Endothelial cell of umbilical vein (primary cell): ENCODE results near the gene TNPO1. TPM values are rescaled to one million over a fixed set of nuclear protein-coding genes. Genes with fewer than 3 reads are reported as not detected.

Experiments
- BruUV-seq: library from RNA; stranded (reverse); fragments of 400-500 nt; replicated peaks from 2 replicates; lab custom pipeline; 2021; lab: Mats Ljungman, UMichigan
- CTCF ChIA-PET: fragments of 300-600, 350-600 bp; sonication (Branson Sonifier 250); formaldehyde crosslinking; loops from one replicate; lab custom pipeline; 2021; ENCODE audit warnings: antibody characterized with exemption, inconsistent platforms; lab: Charles Lee
- POLR2A ChIA-PET: fragments of 300-600, 350-600 bp; sonication (Branson Sonifier 250); formaldehyde crosslinking; loops from one replicate; lab custom pipeline; 2021; ENCODE audit warnings: antibody characterized with exemption, inconsistent platforms; lab: Charles Lee
- DNase-seq: peaks from one replicate; pipeline ENCODE4 v3.0.0-alpha.2; 2011; ENCODE audit warnings: low read depth, low spot score
- FAIRE-seq: peaks from 2 replicates; lab custom pipeline; 2011; peaks lifted over from hg19 to GRCh38; lab: Jason Lieb, UNC
- H2AFZ ChIP-seq: 2 replicates; pipeline ENCODE4 v1.6.0; 2012; ENCODE audit warnings: low read depth, low read length, control low read depth, inconsistent platforms
- H3K27ac ChIP-seq: 2 replicates; pipeline ENCODE4 v1.5.1; 2011; ENCODE audit warnings: low read depth, mild to moderate bottlenecking, control low read depth, low read length, moderate library complexity; ENCODE audit not compliant: insufficient read depth
- H3K27me3 ChIP-seq, 2 experiments: 2 replicates each; pipeline versions ENCODE4 v1.6.0 to v1.6.1; 2011; ENCODE audit warnings: low read length in 2 of 2, mixed read lengths in 1 of 2; ENCODE audit not compliant: control insufficient read depth in 2 of 2, insufficient read depth in 2 of 2
- H3K36me3 ChIP-seq, 2 experiments: 2 replicates in 1 of 2; 3 replicates in 1 of 2; pipeline ENCODE4 v1.5.1; 2011; ENCODE audit warnings: low read length in 2 of 2, mild to moderate bottlenecking in 1 of 2, moderate library complexity in 1 of 2; ENCODE audit not compliant: control insufficient read depth in 2 of 2, insufficient read depth in 2 of 2; ENCODE audit errors: extremely low read depth in 1 of 2
- H3K4me1 ChIP-seq: 3 replicates; pipeline ENCODE4 v1.5.1; 2011; ENCODE audit warnings: mild to moderate bottlenecking, low read length; ENCODE audit not compliant: control insufficient read depth, insufficient read depth; ENCODE audit errors: extremely low read depth
- H3K4me2 ChIP-seq: 2 replicates; pipeline ENCODE4 v1.6.1; 2011; ENCODE audit warnings: low read length, control low read depth, mixed read lengths; ENCODE audit not compliant: insufficient read depth
- H3K4me3 ChIP-seq, 3 experiments: fragments of 200-600 bp in 1 of 3; sonication (generic), shearing (Covaris generic) in 1 of 3; replicated peaks in 1 of 3; 2 replicates each; pipeline ENCODE4 v1.5.1; 2011 to 2016; ENCODE audit warnings: control low read depth in 3 of 3, low read length in 3 of 3, mild to moderate bottlenecking in 2 of 3, inconsistent platforms in 1 of 3, low read depth in 1 of 3, moderate library complexity in 1 of 3; ENCODE audit not compliant: insufficient read depth in 1 of 3
- H3K79me2 ChIP-seq: 2 replicates; pipeline ENCODE4 v1.6.0; 2012; ENCODE audit warnings: low read length, inconsistent platforms; ENCODE audit not compliant: control insufficient read depth, insufficient read depth
- H3K9ac ChIP-seq: replicated peaks from 2 replicates; pipeline ENCODE3; 2011; ENCODE audit warnings: low read length, control low read depth; ENCODE audit not compliant: insufficient read depth; ENCODE audit errors: extremely low read depth
- H3K9me1 ChIP-seq: replicated peaks from 3 replicates; pipeline ENCODE4 v1.6.0; 2011; ENCODE audit warnings: mild to moderate bottlenecking, low read length; ENCODE audit not compliant: control insufficient read depth, insufficient read depth; ENCODE audit errors: extremely low read depth
- H3K9me3 ChIP-seq: replicated peaks from 2 replicates; pipeline ENCODE4 v1.5.1; 2012; ENCODE audit warnings: low read length, inconsistent platforms; ENCODE audit not compliant: control insufficient read depth, insufficient read depth
- H4K20me1 ChIP-seq: replicated peaks from 2 replicates; pipeline ENCODE3; 2011; ENCODE audit warnings: mild to moderate bottlenecking, low read length; ENCODE audit not compliant: control insufficient read depth, insufficient read depth; ENCODE audit errors: extremely low read depth
- EZH2 ChIP-seq: IDR thresholded peaks from 2 replicates; pipeline ENCODE4 v1.6.1; 2012; ENCODE audit warnings: borderline replicate concordance, low read depth, mild to moderate bottlenecking, moderate library complexity, low read length, inconsistent platforms; ENCODE audit not compliant: severe bottlenecking
- FOS ChIP-seq: IDR thresholded peaks from 2 replicates; pipeline ENCODE4 v1.6.1; 2011; ENCODE audit warnings: mild to moderate bottlenecking, low read length, moderate library complexity, borderline replicate concordance; ENCODE audit not compliant: insufficient read depth
- GATA2 ChIP-seq: IDR thresholded peaks from 2 replicates; pipeline ENCODE4 v1.7.0; 2011; ENCODE audit warnings: low read depth, mild to moderate bottlenecking, moderate library complexity, mixed read lengths, low read length; ENCODE audit not compliant: insufficient read length, insufficient read depth
- JUN ChIP-seq: IDR thresholded peaks from 2 replicates; pipeline ENCODE4 v1.6.1; 2011; ENCODE audit warnings: borderline replicate concordance, low read depth; ENCODE audit not compliant: insufficient read length, insufficient read depth
- MYC ChIP-seq: IDR thresholded peaks from one replicate; pipeline ENCODE4 v1.6.1; 2011; ENCODE audit warnings: mild to moderate bottlenecking, low read depth, low read length
- POLR2A ChIP-seq: IDR thresholded peaks from 2 replicates; pipeline ENCODE4 v1.6.1; 2012; ENCODE audit warnings: low read depth, mild to moderate bottlenecking, control low read depth, low read length
- POLR2AphosphoS5 ChIP-seq: IDR thresholded peaks from 2 replicates; pipeline ENCODE4 v1.6.1; 2012; ENCODE audit warnings: low read depth, mild to moderate bottlenecking, control low read depth, low read length, moderate library complexity; ENCODE audit not compliant: insufficient read depth
- dilution Hi-C: fragments of 300-500 bp; cut with MboI; formaldehyde crosslinking; loops from one replicate; pipeline ENCODE4 v1.15.0; 2019; ENCODE audit warnings: low sequenced_read_pairs; ENCODE audit not compliant: extremely low pct_ligation_motif_present
- intact Hi-C: fragments of 100-400 bp; cut with micrococcal nuclease; formaldehyde crosslinking; loops from one replicate; pipeline ENCODE4 v1.10.0; 2022
- polyA plus RNA-seq, 4 experiments: library from polyadenylated mRNA; depleted of rRNA in 3 of 4; stranded (reverse) in 3 of 4; unstranded in 1 of 4; fragments of >200 nt; gene quantifications; 2 replicates each; pipeline versions ENCODE4 v1.2.1 to v1.2.3, GENCODE V29; 2011 to 2012; ENCODE audit warnings: missing spikeins in 1 of 4
- total RNA-seq: library from RNA; stranded (reverse); gene quantifications from 2 replicates; pipeline ENCODE4 v1.2.3, GENCODE V29; 2021
- TF ChIP-seq, protein P1 (sequence below), 2 donors: IDR thresholded peaks; 1 replicate in 1 of 2; 2 replicates in 1 of 2; pipeline ENCODE4 v1.5.1; 2011; ENCODE audit warnings: low read length in 2 of 2, mild to moderate bottlenecking in 2 of 2, moderate library complexity in 2 of 2, control low read depth in 1 of 2, inconsistent platforms in 1 of 2, low read depth in 1 of 2; ENCODE audit not compliant: insufficient read depth in 1 of 2; ENCODE audit errors: extremely low read depth in 1 of 2
- TF ChIP-seq, protein P2 (sequence below): IDR thresholded peaks from 2 replicates; pipeline ENCODE4 v1.6.1; 2011; ENCODE audit not compliant: insufficient read depth, insufficient read length

TNPO1 gene
- total and polyA plus RNA-seq, 2 donors (not counting 3 experiments of a cell fraction or from before 2014, with no cell fraction given), result 65.6 to 298 TPM

DNA sequence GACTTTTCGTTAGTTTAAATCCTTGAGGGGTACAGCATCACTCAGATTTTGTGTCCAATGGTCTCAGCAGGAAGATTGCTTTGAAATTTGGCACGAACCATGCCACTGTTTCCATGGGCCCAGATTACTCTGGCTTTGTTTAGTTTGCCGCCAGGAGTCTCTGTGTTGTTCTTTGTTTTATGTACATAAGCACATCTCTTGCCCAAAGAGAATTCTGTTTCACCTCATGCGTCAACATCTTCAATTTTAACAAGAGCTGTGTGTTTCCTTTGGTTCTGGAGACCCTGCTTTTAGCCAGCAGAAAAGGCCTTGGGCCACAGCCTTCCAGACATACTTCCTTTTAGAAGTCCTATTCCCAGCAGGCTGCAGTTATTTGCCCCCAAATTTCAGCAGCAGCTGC is 62.4 kb downstream of the TNPO1 start:
- TF ChIP-seq POLR2A (no peak), EZH2 (no peak), JUN (no peak), MYC (no peak), FOS (no peak), POLR2AphosphoS5 (no peak), GATA2 (no peak)
- TF ChIP-seq, protein P1, sequence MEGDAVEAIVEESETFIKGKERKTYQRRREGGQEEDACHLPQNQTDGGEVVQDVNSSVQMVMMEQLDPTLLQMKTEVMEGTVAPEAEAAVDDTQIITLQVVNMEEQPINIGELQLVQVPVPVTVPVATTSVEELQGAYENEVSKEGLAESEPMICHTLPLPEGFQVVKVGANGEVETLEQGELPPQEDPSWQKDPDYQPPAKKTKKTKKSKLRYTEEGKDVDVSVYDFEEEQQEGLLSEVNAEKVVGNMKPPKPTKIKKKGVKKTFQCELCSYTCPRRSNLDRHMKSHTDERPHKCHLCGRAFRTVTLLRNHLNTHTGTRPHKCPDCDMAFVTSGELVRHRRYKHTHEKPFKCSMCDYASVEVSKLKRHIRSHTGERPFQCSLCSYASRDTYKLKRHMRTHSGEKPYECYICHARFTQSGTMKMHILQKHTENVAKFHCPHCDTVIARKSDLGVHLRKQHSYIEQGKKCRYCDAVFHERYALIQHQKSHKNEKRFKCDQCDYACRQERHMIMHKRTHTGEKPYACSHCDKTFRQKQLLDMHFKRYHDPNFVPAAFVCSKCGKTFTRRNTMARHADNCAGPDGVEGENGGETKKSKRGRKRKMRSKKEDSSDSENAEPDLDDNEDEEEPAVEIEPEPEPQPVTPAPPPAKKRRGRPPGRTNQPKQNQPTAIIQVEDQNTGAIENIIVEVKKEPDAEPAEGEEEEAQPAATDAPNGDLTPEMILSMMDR (IDR thresholded peaks at IDR 0.05; ENCODE audit: extremely low read depth in 1 of 2, insufficient read depth in 1 of 2, low read depth in 1 of 2, low read length in 2 of 2), result no peak
- TF ChIP-seq, protein P2, sequence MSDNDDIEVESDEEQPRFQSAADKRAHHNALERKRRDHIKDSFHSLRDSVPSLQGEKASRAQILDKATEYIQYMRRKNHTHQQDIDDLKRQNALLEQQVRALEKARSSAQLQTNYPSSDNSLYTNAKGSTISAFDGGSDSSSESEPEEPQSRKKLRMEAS, result no peak
- Histone ChIP-seq H3K4me3 (no peak overlapping the region), H3K9me1 (no peaks in the 10 kb centered on the region), H2AFZ (no peak overlapping the region), H4K20me1 (peaks cover 7% of the 10 kb centered on the region), H3K9ac (no peak overlapping the region), H3K79me2 (peaks cover 92% of the 10 kb centered on the region), H3K4me2 (no peak overlapping the region), H3K27ac (no peak overlapping the region), H3K36me3 (peaks cover 22 to 72% of the 10 kb centered on the region in 2 experiments), H3K9me3 (no peaks in the 10 kb centered on the region), H3K4me1 (peaks cover 3% of the 10 kb centered on the region), H3K27me3 (no peaks in the 10 kb centered on the region)
- DNase-seq (no peak), FAIRE-seq (no peak)
- intact Hi-C loops, result no loop called here
- ChIA-PET CTCF (no interaction called here), POLR2A (no interaction called here)
- dilution Hi-C loops, result no loop called here
- no TSS peak for BruUV-seq
